Memory B cell (primary cell): ENCODE measurements around the gene TPRKB.
"Not testable (repeated sequence)": the region's sequence is repeated elsewhere in the genome, so short reads cannot be mapped to it uniquely, and the experiment has no call there.

Experiments
- ATAC-seq: fragments of 150-1000 bp; cut with Tn5 transposase; 2 replicates; pipeline ENCODE4 v1.10.0; 2021; ENCODE audit warnings: low read depth, mild to moderate bottlenecking, moderate library complexity
- DNase-seq, 2 donors: peaks; one replicate each; pipeline ENCODE4 v3.0.0; 2022; ENCODE audit warnings: low spot score in 2 of 2
- H3K27ac Mint-ChIP-seq: one replicate; pipeline ENCODE4 v1.8.0; 2022; ENCODE audit warnings: mild to moderate bottlenecking, moderate library complexity, mixed read lengths
- H3K27me3 Mint-ChIP-seq: one replicate; pipeline ENCODE4 v1.8.0; 2022; ENCODE audit warnings: mixed read lengths
- H3K36me3 Mint-ChIP-seq: one replicate; pipeline ENCODE4 v1.8.0; 2022; ENCODE audit warnings: mild to moderate bottlenecking, mixed read lengths
- H3K4me1 Mint-ChIP-seq: one replicate; pipeline ENCODE4 v1.8.0; 2022; ENCODE audit warnings: mixed read lengths
- H3K4me3 Mint-ChIP-seq: one replicate; pipeline ENCODE4 v1.8.0; 2022; ENCODE audit warnings: mild to moderate bottlenecking, moderate library complexity, mixed read lengths
- H3K9me3 Mint-ChIP-seq: one replicate; pipeline ENCODE4 v1.8.0; 2022; ENCODE audit warnings: mixed read lengths

The TPRKB gene

GRCh38 chr2:73736855-73737779 lies at the start of gene TPRKB:
Gene TPRKB, minus strand, starts transcription at chr2:73737345. Its CDS starts 2,776 bp downstream, at chr2:73734569.
- peaks cover 9% of the 10 kb centered on the region for H3K4me1 Mint-ChIP-seq
- DNase-seq (peak; percentile 82), ATAC-seq (peak; percentile 99)
- peaks cover 2% of the 10 kb centered on the region for H3K9me3 Mint-ChIP-seq
- H3K27me3 Mint-ChIP-seq = no peaks in the 10 kb centered on the region
- H3K36me3 Mint-ChIP-seq = peaks cover 21% of the 10 kb centered on the region
- peak within 1 kb of the TSS; percentile 86 for H3K4me3 Mint-ChIP-seq
- peak within 1 kb of the TSS; percentile 76 for H3K27ac Mint-ChIP-seq

- H3K4me3 Mint-ChIP-seq, DNase-seq, H3K27me3 Mint-ChIP-seq, H3K36me3 Mint-ChIP-seq, H3K4me1 Mint-ChIP-seq, H3K27ac Mint-ChIP-seq, ATAC-seq, H3K9me3 Mint-ChIP-seq: not testable (repeated sequence)
These were observed 46.7 kb upstream of the TPRKB start, which contains the start of gene C2orf78 for GRCh38 chr2:73783883-73784282. Gene C2orf78, plus strand, starts transcription at chr2:73784183. Its CDS starts 127 bp downstream, at chr2:73784310.

GRCh38 chr2:73783402-73783801 lies 46.3 kb upstream of the TPRKB start:
- not testable (repeated sequence) for H3K4me3 Mint-ChIP-seq, ATAC-seq, H3K4me1 Mint-ChIP-seq, H3K27me3 Mint-ChIP-seq, DNase-seq, H3K36me3 Mint-ChIP-seq, H3K9me3 Mint-ChIP-seq, H3K27ac Mint-ChIP-seq

GRCh38 chr2:73780237-73780582 lies 43.1 kb upstream of the TPRKB start:
- Mint-ChIP-seq H3K27ac (peak overlapping the region; percentile 97), H3K4me3 (peak overlapping the region; percentile 97), H3K27me3 (peaks cover 2% of the 10 kb centered on the region), H3K4me1 (peaks cover 16% of the 10 kb centered on the region), H3K36me3 (peaks cover 9% of the 10 kb centered on the region), H3K9me3 (no peaks in the 10 kb centered on the region)
- ATAC-seq = no peak
- DNase-seq = no peak

GRCh38 chr2:73779467-73780236 lies 42.5 kb upstream of the TPRKB start, which contains the start of gene DUSP11:
Gene DUSP11, minus strand, starts transcription at chr2:73780103. Its CDS starts 129 bp downstream, at chr2:73779974.
- H3K4me3 Mint-ChIP-seq = peak within 1 kb of the TSS; percentile 97
- peaks cover 9% of the 10 kb centered on the region for H3K36me3 Mint-ChIP-seq
- ATAC-seq (peak; percentile 95), DNase-seq (peak; percentile 97 to 98)
- peaks cover 2% of the 10 kb centered on the region for H3K27me3 Mint-ChIP-seq
- H3K27ac Mint-ChIP-seq = peak within 1 kb of the TSS; percentile 97
- no peaks in the 10 kb centered on the region for H3K9me3 Mint-ChIP-seq
- peaks cover 16% of the 10 kb centered on the region for H3K4me1 Mint-ChIP-seq

GRCh38 chr2:73778867-73779466 lies 41.8 kb upstream of the TPRKB start:
- Mint-ChIP-seq H3K4me3 (peak overlapping the region; percentile 97), H3K27ac (peak overlapping the region; percentile 97), H3K4me1 (peaks cover 16% of the 10 kb centered on the region), H3K36me3 (peaks cover 15% of the 10 kb centered on the region)
- not testable (repeated sequence) for H3K9me3 Mint-ChIP-seq, ATAC-seq, H3K27me3 Mint-ChIP-seq, DNase-seq

GRCh38 chr2:73776869-73777519 lies 39.8 kb upstream of the TPRKB start:
- no peaks in the 10 kb centered on the region for H3K27me3 Mint-ChIP-seq
- H3K9me3 Mint-ChIP-seq = no peaks in the 10 kb centered on the region
- no peak overlapping the region for H3K4me3 Mint-ChIP-seq
- no peak for ATAC-seq
- H3K27ac Mint-ChIP-seq = peak overlapping the region; percentile 35
- H3K36me3 Mint-ChIP-seq = peaks cover 24% of the 10 kb centered on the region
- H3K4me1 Mint-ChIP-seq = peaks cover 16% of the 10 kb centered on the region
- no peak for DNase-seq

GRCh38 chr2:73776381-73776780 lies 39.2 kb upstream of the TPRKB start:
- no peak overlapping the region for H3K27ac Mint-ChIP-seq
- no peaks in the 10 kb centered on the region for H3K27me3 Mint-ChIP-seq
- H3K9me3 Mint-ChIP-seq = no peaks in the 10 kb centered on the region
- H3K4me3 Mint-ChIP-seq = no peak overlapping the region
- ATAC-seq (no peak), DNase-seq (no peak)
- H3K4me1 Mint-ChIP-seq = peaks cover 16% of the 10 kb centered on the region
- peaks cover 26% of the 10 kb centered on the region for H3K36me3 Mint-ChIP-seq

GRCh38 chr2:73772819-73773218 lies 35.7 kb upstream of the TPRKB start:
- Mint-ChIP-seq H3K4me1 (peaks cover 12% of the 10 kb centered on the region), H3K36me3 (peaks cover 42% of the 10 kb centered on the region), H3K9me3 (no peaks in the 10 kb centered on the region), H3K27me3 (no peaks in the 10 kb centered on the region), H3K4me3 (no peak overlapping the region), H3K27ac (no peak overlapping the region)
- ATAC-seq = no peak
- DNase-seq = no peak

GRCh38 chr2:73770725-73771124 lies 33.6 kb upstream of the TPRKB start:
- Mint-ChIP-seq H3K9me3 (no peaks in the 10 kb centered on the region), H3K4me3 (no peak overlapping the region), H3K27ac (peak overlapping the region; percentile 14), H3K27me3 (no peaks in the 10 kb centered on the region), H3K4me1 (peaks cover 12% of the 10 kb centered on the region), H3K36me3 (peaks cover 44% of the 10 kb centered on the region)
- DNase-seq (no peak), ATAC-seq (no peak)

GRCh38 chr2:73766994-73767393 lies 29.8 kb upstream of the TPRKB start:
- H3K9me3 Mint-ChIP-seq = no peaks in the 10 kb centered on the region
- H3K4me1 Mint-ChIP-seq = peaks cover 12% of the 10 kb centered on the region
- no peak overlapping the region for H3K27ac Mint-ChIP-seq
- ATAC-seq = no peak
- no peak overlapping the region for H3K4me3 Mint-ChIP-seq
- no peak for DNase-seq
- peaks cover 39% of the 10 kb centered on the region for H3K36me3 Mint-ChIP-seq
- no peaks in the 10 kb centered on the region for H3K27me3 Mint-ChIP-seq

GRCh38 chr2:73766349-73766748 lies 29.2 kb upstream of the TPRKB start:
- H3K27ac Mint-ChIP-seq = no peak overlapping the region
- no peak for ATAC-seq
- H3K36me3 Mint-ChIP-seq = peaks cover 38% of the 10 kb centered on the region
- no peaks in the 10 kb centered on the region for H3K9me3 Mint-ChIP-seq
- peaks cover 12% of the 10 kb centered on the region for H3K4me1 Mint-ChIP-seq
- no peak overlapping the region for H3K4me3 Mint-ChIP-seq
- no peak for DNase-seq
- no peaks in the 10 kb centered on the region for H3K27me3 Mint-ChIP-seq

GRCh38 chr2:73764945-73765344 lies 27.8 kb upstream of the TPRKB start:
- Mint-ChIP-seq H3K4me1 (peaks cover 7% of the 10 kb centered on the region), H3K27me3 (no peaks in the 10 kb centered on the region), H3K27ac (no peak overlapping the region), H3K4me3 (no peak overlapping the region), H3K9me3 (no peaks in the 10 kb centered on the region), H3K36me3 (peaks cover 31% of the 10 kb centered on the region)
- DNase-seq (no peak), ATAC-seq (no peak)
